Measurements from ENCODE around the gene ADGRE2.
"Not testable (repeated sequence)": the region's sequence is repeated elsewhere in the genome, so short reads cannot be mapped to it uniquely, and the experiment has no call there.

ADGRE2 gene

DNA sequence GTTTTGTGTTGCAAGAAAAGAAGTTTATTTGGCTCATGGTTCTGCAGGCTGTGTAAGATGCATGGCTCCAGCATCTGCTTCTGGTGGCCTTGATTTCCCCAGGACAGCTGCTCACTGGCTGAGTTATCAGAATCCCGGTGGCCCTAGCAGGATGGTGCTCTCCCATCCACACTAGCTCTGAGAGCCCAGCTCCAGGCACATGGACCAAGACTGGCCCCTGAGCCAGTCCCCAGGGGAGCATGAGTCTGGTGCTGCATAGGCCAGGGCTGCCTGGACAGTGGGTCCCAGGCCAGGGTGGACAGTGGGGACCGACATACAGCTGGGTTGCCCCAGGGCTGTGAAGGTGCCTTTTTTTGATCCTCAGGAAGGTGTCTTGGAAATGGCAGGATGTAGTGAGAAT lies 10.4 kb downstream of the ADGRE2 start:
- Histone ChIP-seq H3K27me3 (ENCODE audit: insufficient read depth, low read depth) (no peaks in the 10 kb centered on the region; the same call in 1 of the 2 replicates), H3K36me3 (ENCODE audit: insufficient read depth) (no peaks in the 10 kb centered on the region)

DNA sequence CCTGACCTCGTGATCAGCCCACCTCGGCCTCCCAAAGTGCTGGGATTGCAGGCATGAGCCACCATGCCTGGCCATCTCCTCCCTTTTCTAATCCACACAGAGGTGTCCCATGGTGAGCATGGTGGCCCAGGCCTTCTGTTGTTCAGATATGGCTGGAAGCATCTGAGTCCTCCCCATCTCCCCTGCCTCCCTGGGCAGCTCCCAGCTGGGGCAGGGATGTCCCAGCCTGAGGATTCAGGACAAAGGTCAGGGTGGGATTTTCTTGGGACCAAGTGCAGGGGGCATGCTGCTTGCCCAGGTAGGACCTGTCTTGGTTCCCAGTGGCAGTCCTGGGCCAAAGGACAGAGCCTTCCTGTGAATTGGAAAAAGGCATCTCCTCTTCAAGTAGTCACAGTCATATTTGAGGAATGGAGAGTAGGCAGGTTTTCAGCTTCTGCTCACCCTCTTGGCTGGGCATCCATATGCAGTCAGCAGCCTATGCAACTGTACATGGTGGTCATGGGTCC lies 10.8 kb downstream of the ADGRE2 start:
- H3K27ac ChIP-seq = no peak overlapping the region
- no peak overlapping the region for H3K9ac ChIP-seq
- H4K20me1 ChIP-seq (ENCODE audit: insufficient read depth) = no peaks in the 10 kb centered on the region
- no peaks in the 10 kb centered on the region for H3K36me3 ChIP-seq (ENCODE audit: insufficient read depth)
- H3K4me3 ChIP-seq (IDR thresholded peaks at IDR 0.05; ENCODE audit: insufficient read depth, low read depth, low read length) = no peak overlapping the region
- H3K79me2 ChIP-seq (ENCODE audit: insufficient read depth, low read depth) = no peaks in the 10 kb centered on the region
- no peaks in the 10 kb centered on the region; the same call in 1 of the 2 replicates for H3K27me3 ChIP-seq (ENCODE audit: insufficient read depth, low read depth)
- H3K4me1 ChIP-seq (ENCODE audit: low read depth, poor library complexity, severe bottlenecking) = no peaks in the 10 kb centered on the region
- TF ChIP-seq, protein P1, sequence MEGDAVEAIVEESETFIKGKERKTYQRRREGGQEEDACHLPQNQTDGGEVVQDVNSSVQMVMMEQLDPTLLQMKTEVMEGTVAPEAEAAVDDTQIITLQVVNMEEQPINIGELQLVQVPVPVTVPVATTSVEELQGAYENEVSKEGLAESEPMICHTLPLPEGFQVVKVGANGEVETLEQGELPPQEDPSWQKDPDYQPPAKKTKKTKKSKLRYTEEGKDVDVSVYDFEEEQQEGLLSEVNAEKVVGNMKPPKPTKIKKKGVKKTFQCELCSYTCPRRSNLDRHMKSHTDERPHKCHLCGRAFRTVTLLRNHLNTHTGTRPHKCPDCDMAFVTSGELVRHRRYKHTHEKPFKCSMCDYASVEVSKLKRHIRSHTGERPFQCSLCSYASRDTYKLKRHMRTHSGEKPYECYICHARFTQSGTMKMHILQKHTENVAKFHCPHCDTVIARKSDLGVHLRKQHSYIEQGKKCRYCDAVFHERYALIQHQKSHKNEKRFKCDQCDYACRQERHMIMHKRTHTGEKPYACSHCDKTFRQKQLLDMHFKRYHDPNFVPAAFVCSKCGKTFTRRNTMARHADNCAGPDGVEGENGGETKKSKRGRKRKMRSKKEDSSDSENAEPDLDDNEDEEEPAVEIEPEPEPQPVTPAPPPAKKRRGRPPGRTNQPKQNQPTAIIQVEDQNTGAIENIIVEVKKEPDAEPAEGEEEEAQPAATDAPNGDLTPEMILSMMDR (conservative IDR thresholded peaks at IDR 0.05; ENCODE audit: low read depth, low read length) = no peak
- H3K4me2 ChIP-seq = no peak overlapping the region
- H2AFZ ChIP-seq (ENCODE audit: low read depth) = no peak overlapping the region

More for the DNA sequence above, 10.4 kb downstream of the ADGRE2 start:
- no peaks in the 10 kb centered on the region for H3K79me2 ChIP-seq (ENCODE audit: insufficient read depth, low read depth)
- H4K20me1 ChIP-seq (ENCODE audit: insufficient read depth) = no peaks in the 10 kb centered on the region
- H3K4me2 ChIP-seq = no peak overlapping the region
- no peak overlapping the region for H2AFZ ChIP-seq (ENCODE audit: low read depth)
- H3K4me3 ChIP-seq (IDR thresholded peaks at IDR 0.05; ENCODE audit: insufficient read depth, low read depth, low read length) = no peak overlapping the region
- H3K4me1 ChIP-seq (ENCODE audit: low read depth, poor library complexity, severe bottlenecking) = no peaks in the 10 kb centered on the region
- no peak overlapping the region for H3K27ac ChIP-seq
- TF ChIP-seq, protein P1 (conservative IDR thresholded peaks at IDR 0.05; ENCODE audit: low read depth, low read length) = no peak
- no peak overlapping the region for H3K9ac ChIP-seq

DNA sequence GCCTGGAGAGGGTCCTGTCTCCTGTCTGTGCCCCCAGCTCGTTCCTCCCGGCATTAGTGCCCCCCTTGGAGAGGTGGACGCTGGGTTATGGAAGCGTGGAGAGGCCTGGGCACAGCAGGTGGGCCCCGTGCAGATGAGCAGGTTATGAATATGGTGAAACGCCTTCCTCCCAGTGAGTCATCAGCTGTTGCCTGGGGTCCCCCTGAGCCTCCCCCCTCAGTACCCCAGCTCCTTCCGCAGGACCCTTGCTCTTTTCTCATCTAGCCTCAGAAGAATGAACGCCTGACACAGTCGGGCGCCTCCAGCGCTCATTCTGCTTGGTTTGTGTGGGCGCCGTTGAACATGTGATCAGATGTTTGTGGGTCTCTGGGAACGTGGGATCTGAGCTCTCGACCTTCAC lies 12.5 kb downstream of the ADGRE2 start:
- not testable (repeated sequence) for H3K4me2 ChIP-seq; H3K27me3 ChIP-seq (ENCODE audit: insufficient read depth, low read depth); H3K27ac ChIP-seq; H4K20me1 ChIP-seq (ENCODE audit: insufficient read depth); H3K4me1 ChIP-seq (ENCODE audit: low read depth, poor library complexity, severe bottlenecking); H3K9ac ChIP-seq; H2AFZ ChIP-seq (ENCODE audit: low read depth); H3K79me2 ChIP-seq (ENCODE audit: insufficient read depth, low read depth); H3K36me3 ChIP-seq (ENCODE audit: insufficient read depth); H3K4me3 ChIP-seq (IDR thresholded peaks at IDR 0.05; ENCODE audit: insufficient read depth, low read depth, low read length)

DNA sequence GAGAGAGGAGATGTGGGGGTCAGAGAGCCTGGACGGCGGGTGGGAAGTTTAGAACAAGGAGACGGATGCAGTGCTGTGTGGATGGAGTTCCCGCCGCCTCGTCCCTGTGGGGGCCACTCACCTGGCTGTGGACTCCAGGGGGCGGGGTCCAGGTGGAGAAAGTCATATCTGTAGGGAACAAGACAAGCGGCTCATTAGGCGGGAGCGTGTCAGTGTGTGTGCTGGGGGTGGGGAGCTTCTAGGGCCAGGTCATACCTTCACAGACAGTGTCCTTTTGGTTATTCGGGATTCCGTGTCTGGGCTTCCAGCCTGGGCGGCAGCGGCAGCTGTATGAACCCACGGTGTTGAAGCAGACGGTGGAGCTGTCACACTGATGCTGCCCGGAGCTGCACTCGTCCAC lies 13.0 kb downstream of the ADGRE2 start:
- not testable (repeated sequence) for H3K9ac ChIP-seq; H4K20me1 ChIP-seq (ENCODE audit: insufficient read depth); H3K4me2 ChIP-seq; H3K79me2 ChIP-seq (ENCODE audit: insufficient read depth, low read depth); H3K36me3 ChIP-seq (ENCODE audit: insufficient read depth); H3K4me1 ChIP-seq (ENCODE audit: low read depth, poor library complexity, severe bottlenecking); H3K27ac ChIP-seq; H3K4me3 ChIP-seq (IDR thresholded peaks at IDR 0.05; ENCODE audit: insufficient read depth, low read depth, low read length); H3K27me3 ChIP-seq (ENCODE audit: insufficient read depth, low read depth); H2AFZ ChIP-seq (ENCODE audit: low read depth)

DNA sequence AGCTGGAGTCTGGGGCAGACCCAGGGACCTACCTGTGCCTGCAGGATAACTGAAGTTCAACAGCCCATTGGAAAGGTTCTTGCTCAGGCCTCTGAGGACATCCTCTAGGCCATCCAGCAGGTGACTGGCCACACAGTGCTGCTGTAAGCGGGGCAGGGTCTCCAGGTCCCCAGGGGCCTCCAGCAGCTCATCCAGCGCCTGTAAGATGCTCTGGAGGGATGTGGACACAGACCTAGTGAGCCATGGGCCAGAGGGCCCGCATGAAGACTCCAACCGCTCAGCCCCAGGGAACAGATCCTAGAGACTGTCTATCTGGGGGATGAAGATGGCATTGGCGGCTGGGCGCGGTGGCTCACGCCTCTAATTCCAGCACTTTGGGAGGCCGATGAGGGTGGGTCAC lies 14.0 kb downstream of the ADGRE2 start:
- H3K27ac ChIP-seq = no peak overlapping the region
- no peaks in the 10 kb centered on the region; the same call in 1 of the 2 replicates for H3K27me3 ChIP-seq (ENCODE audit: insufficient read depth, low read depth)
- TF ChIP-seq, protein P1 (conservative IDR thresholded peaks at IDR 0.05; ENCODE audit: low read depth, low read length) = no peak
- no peaks in the 10 kb centered on the region for H4K20me1 ChIP-seq (ENCODE audit: insufficient read depth)
- no peak overlapping the region for H3K9ac ChIP-seq
- H2AFZ ChIP-seq (ENCODE audit: low read depth) = no peak overlapping the region
- no peaks in the 10 kb centered on the region for H3K4me1 ChIP-seq (ENCODE audit: low read depth, poor library complexity, severe bottlenecking)
- no peak overlapping the region for H3K4me3 ChIP-seq (IDR thresholded peaks at IDR 0.05; ENCODE audit: insufficient read depth, low read depth, low read length)
- H3K4me2 ChIP-seq = no peak overlapping the region
- H3K36me3 ChIP-seq (ENCODE audit: insufficient read depth) = no peaks in the 10 kb centered on the region
- no peaks in the 10 kb centered on the region for H3K79me2 ChIP-seq (ENCODE audit: insufficient read depth, low read depth)
